Kidney (tissue), 14 donors: Measurements from ENCODE around the gene FOSL2. TPM values are rescaled to one million over a fixed set of nuclear protein-coding genes. Genes with fewer than 3 reads are reported as not detected.

ENCODE experiments used
- DNase-seq, 5 donors: peaks; one replicate each; pipeline ENCODE4 v3.0.0-alpha.2; 2013 to 2020
- FAIRE-seq: peaks from 2 replicates; lab custom pipeline; 2012; peaks lifted over from hg19 to GRCh38; lab: Jason Lieb, UNC
- H3K27ac ChIP-seq, 2 donors: one replicate each; pipeline ENCODE4 v1.7.0; 2013; ENCODE audit warnings: low read depth in 2 of 2, low read length in 2 of 2, inconsistent platforms in 1 of 2
- H3K27me3 ChIP-seq: one replicate; pipeline ENCODE4 v1.7.1; 2013; ENCODE audit warnings: low read length, inconsistent platforms; ENCODE audit not compliant: control insufficient read depth, insufficient read depth
- H3K36me3 ChIP-seq, 3 donors: one replicate each; pipeline versions ENCODE4 v1.7.0 to v1.7.1; 2013; ENCODE audit warnings: low read length in 3 of 3, control low read depth in 1 of 3, inconsistent platforms in 1 of 3; ENCODE audit not compliant: insufficient read depth in 3 of 3, control insufficient read depth in 2 of 3
- H3K4me1 ChIP-seq, 3 donors: one replicate each; pipeline versions ENCODE4 v1.7.0 to v1.7.1; 2013; ENCODE audit warnings: low read length in 3 of 3, inconsistent platforms in 1 of 3, low read depth in 1 of 3; ENCODE audit not compliant: control insufficient read depth in 2 of 3, insufficient read depth in 2 of 3
- H3K4me3 ChIP-seq, 3 donors: one replicate each; pipeline versions ENCODE4 v1.7.0 to v1.8.1; 2013; ENCODE audit warnings: low read length in 3 of 3, control low read depth in 1 of 3, inconsistent platforms in 1 of 3
- H3K9ac ChIP-seq, 3 donors: one replicate each; pipeline versions ENCODE4 v1.7.0 to v1.7.1; 2013; ENCODE audit warnings: low read length in 3 of 3, control low read depth in 1 of 3, inconsistent platforms in 1 of 3
- H3K9me3 ChIP-seq, 3 donors: one replicate each; pipeline versions ENCODE4 v1.7.0 to v1.7.1; 2013; ENCODE audit warnings: low read length in 3 of 3, control low read depth in 1 of 3, inconsistent platforms in 1 of 3; ENCODE audit not compliant: control insufficient read depth in 2 of 3, insufficient read depth in 1 of 3
- intact Hi-C: fragments of 100-400 bp; cut with DNase I; formaldehyde crosslinking; loops from one replicate; pipeline ENCODE4 v1.11.1; 2022
- polyA plus RNA-seq: library from polyadenylated mRNA; stranded (reverse); fragments of 350-450 nt; fragmentation: Illumina TruSeq; extraction: RNeasy Lipid Tissue Mini Kit (QIAGEN cat#74804); gene quantifications from one replicate; pipeline ENCODE4 v1.2.3, GENCODE V29; 2014; ENCODE audit warnings: low read depth, low replicate concordance; ENCODE audit not compliant: insufficient read depth
- total RNA-seq: library from RNA; stranded (reverse); fragmentation: NEBNext Ultra II Directional; extraction: Animal tissue kit (Norgen Biotek cat#: 25700); gene quantifications from one replicate; pipeline ENCODE4 v1.2.1, GENCODE V29; 2021
- TF ChIP-seq, protein P1 (sequence below): IDR thresholded peaks from 3 replicates; pipeline ENCODE4 v1.5.1; 2012; ENCODE audit warnings: mild to moderate bottlenecking, moderate library complexity, borderline replicate concordance; ENCODE audit not compliant: insufficient read depth; ENCODE audit errors: extremely low read depth
- donor health status: control.
- donor health status: control.
- donor health status: control.
- donor health status: control.
- donor health status: control.
- donor health status: DM: yes; HTN: yes; CAD: no.
- donor health status: Normal renal cell carcinoma (clear cell type).

FOSL2 gene
- total and polyA plus RNA-seq, 2 donors from 2014 or later = 20.6 to 149 TPM

DNA sequence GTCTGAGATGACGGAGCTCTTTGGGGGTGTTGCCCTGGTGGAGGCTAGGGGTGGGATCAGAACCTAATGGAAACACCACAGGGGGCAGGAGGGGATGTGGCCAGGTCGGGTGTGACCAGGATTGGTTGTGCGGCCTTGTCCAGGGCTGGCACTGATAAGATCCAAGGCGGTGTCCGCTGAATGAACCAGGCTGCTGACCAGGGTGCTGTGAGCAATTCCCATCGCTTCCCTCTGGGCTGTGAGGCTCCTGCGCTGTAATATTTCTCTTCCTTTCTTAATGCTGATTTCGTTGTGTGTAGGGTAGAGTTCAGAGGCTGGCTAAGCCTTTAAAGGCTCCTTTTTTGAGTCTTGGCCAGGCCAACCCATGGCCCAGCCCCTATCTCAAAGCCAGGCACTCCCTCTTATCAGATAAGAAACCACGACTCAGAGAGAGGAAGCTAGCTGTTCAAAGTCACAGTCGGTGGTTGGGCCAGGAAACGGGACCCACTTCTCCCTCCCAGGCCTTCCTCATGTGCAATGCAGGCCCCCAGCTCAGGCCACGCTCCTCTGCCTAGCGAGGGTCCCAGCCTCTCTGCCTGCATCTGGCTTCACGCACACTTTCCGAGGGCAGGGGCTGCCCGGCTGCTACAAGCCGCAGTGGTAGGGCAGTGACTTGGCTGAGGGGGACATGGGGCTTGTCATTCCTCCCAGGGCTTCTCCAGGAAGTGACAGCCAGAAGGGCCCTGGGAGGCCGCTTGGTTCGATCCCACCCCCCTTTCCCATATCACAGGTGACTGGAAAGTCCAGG, 26.0 kb upstream of the FOSL2 start:
- intact Hi-C loops = no loop called here
- H3K4me1 ChIP-seq = peaks cover 0 to 13% (median 6%) of the 10 kb centered on the region in 3 donors
- no peaks in the 10 kb centered on the region for H3K36me3 ChIP-seq
- TF ChIP-seq, protein P1, sequence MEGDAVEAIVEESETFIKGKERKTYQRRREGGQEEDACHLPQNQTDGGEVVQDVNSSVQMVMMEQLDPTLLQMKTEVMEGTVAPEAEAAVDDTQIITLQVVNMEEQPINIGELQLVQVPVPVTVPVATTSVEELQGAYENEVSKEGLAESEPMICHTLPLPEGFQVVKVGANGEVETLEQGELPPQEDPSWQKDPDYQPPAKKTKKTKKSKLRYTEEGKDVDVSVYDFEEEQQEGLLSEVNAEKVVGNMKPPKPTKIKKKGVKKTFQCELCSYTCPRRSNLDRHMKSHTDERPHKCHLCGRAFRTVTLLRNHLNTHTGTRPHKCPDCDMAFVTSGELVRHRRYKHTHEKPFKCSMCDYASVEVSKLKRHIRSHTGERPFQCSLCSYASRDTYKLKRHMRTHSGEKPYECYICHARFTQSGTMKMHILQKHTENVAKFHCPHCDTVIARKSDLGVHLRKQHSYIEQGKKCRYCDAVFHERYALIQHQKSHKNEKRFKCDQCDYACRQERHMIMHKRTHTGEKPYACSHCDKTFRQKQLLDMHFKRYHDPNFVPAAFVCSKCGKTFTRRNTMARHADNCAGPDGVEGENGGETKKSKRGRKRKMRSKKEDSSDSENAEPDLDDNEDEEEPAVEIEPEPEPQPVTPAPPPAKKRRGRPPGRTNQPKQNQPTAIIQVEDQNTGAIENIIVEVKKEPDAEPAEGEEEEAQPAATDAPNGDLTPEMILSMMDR = no peak
- no peaks in the 10 kb centered on the region for H3K9me3 ChIP-seq
- H3K4me3 ChIP-seq = no peak overlapping the region
- FAIRE-seq = no peak
- H3K9ac ChIP-seq = no peak overlapping the region
- no peak for DNase-seq
- H3K27ac ChIP-seq = no peak overlapping the region
- H3K27me3 ChIP-seq = no peaks in the 10 kb centered on the region

DNA sequence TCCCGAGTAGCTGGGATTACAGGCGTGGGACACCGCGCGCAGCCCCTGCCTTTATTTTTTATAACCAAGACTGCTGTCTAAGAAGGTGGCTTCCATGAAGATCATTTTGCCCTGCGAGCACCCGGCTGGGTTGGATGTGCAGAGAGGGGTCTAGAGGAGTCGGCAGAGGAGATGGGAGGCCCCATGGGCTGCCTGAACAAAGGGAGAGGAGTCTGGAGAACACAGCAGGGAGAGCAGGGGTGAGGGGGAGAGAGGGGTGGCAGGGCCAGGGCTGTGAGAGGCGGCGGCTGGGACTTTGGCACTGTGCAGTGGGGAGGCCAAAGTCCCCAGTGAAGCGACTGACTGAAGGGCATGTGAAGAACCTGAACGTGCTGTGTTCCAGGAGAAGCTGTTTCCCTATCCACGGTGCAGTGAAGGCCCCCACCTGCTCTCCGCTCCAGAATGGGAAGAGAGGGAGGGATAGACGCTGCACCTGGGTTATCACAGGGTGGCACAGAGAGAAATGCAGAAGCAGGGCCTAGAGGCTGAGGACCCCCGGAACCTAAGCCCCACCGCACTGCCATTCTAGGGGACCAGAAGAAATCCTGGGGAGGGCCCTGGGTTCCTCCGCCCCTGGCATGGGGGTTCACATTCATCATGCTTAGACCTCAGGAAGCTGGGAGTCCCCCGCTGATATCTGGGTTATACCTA, 24.8 kb upstream of the FOSL2 start:
- TF ChIP-seq, protein P1 = no peak
- no peaks in the 10 kb centered on the region for H3K27me3 ChIP-seq
- no peak overlapping the region for H3K27ac ChIP-seq
- no peak overlapping the region for H3K9ac ChIP-seq
- H3K4me3 ChIP-seq = no peak overlapping the region
- DNase-seq = no peak
- H3K9me3 ChIP-seq = no peaks in the 10 kb centered on the region
- no peaks in the 10 kb centered on the region for H3K36me3 ChIP-seq
- peaks cover 0 to 13% (median 6%) of the 10 kb centered on the region in 3 donors for H3K4me1 ChIP-seq
- no peak for FAIRE-seq
- intact Hi-C loops = no loop called here

DNA sequence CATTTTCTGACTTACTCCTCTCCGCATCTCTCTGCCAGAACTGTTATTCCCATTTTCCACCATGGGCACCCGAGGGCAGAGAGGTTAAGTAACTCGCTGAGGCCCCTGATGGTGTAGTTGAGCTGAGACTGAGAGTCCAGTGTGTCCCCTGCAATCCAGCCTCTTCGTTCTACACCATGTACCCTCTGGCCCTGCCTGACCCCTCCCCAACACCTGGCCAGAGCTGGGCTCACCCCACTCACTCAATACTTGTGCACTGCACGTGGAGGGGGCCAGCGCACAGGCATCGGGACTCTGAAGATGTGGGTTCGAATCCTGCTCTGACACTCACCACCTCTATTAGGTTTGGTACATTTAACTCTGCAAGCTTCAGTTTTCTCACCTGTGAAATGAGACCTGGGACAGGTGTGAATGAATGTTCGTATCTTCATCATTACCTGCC, 24.3 kb upstream of the FOSL2 start:
- DNase-seq (no peak), FAIRE-seq (no peak)
- H3K9ac ChIP-seq = no peak overlapping the region
- no peaks in the 10 kb centered on the region for H3K36me3 ChIP-seq
- H3K4me3 ChIP-seq = no peak overlapping the region
- no peaks in the 10 kb centered on the region for H3K9me3 ChIP-seq
- H3K27me3 ChIP-seq = no peaks in the 10 kb centered on the region
- TF ChIP-seq, protein P1 = no peak
- H3K4me1 ChIP-seq = peaks cover 0 to 13% (median 6%) of the 10 kb centered on the region in 3 donors
- intact Hi-C loops = no loop called here
- no peak overlapping the region for H3K27ac ChIP-seq
